IMR-90 (cell line): ENCODE measurements around the gene S100A2. TPM values are rescaled to one million over a fixed set of nuclear protein-coding genes. Genes with fewer than 3 reads are reported as not detected.

Source experiments
- ATAC-seq: fragments of 200-7000 bp; cut with Tn5 transposase; 2 replicates; pipeline ENCODE4 v1.9.1; 2020; ENCODE audit warnings: low read depth, mild to moderate bottlenecking, moderate library complexity
- BruUV-seq: library from RNA; stranded (reverse); fragments of 400-500 nt; replicated peaks from 2 replicates; lab custom pipeline; 2021; lab: Mats Ljungman, UMichigan
- CTCF ChIA-PET: fragments of 300-600 bp; formaldehyde crosslinking; extraction: SDS; loops from one replicate; lab custom pipeline; 2021; ENCODE audit warnings: antibody characterized with exemption; lab: Yijun Ruan, JAX
- POLR2A ChIA-PET: fragments of 300-600 bp; sonication (Branson Sonifier 250); formaldehyde crosslinking; loops from one replicate; lab custom pipeline; 2022; ENCODE audit warnings: antibody characterized with exemption; ENCODE audit not compliant: unreplicated experiment; lab: Charles Lee
- DNase-seq: peaks from one replicate; pipeline ENCODE4 v3.0.0; 2013
- H2AFZ ChIP-seq: replicated peaks from 2 replicates; pipeline ENCODE3; 2013; ENCODE audit warnings: low read length, mild to moderate bottlenecking; ENCODE audit not compliant: poor library complexity
- H2AK5ac ChIP-seq: 2 replicates; pipeline ENCODE4 v1.6.1; 2013; ENCODE audit warnings: low read depth, low read length, inconsistent platforms
- H2AK9ac ChIP-seq: replicated peaks from 2 replicates; pipeline ENCODE3; 2013; ENCODE audit warnings: mild to moderate bottlenecking, low read depth, low read length, moderate library complexity; ENCODE audit not compliant: poor library complexity
- H2BK120ac ChIP-seq: 2 replicates; pipeline ENCODE4 v1.6.1; 2013; ENCODE audit warnings: low read depth, low read length, inconsistent platforms
- H2BK15ac ChIP-seq: 3 replicates; pipeline ENCODE4 v1.6.1; 2013; ENCODE audit warnings: low read depth, low read length, inconsistent platforms
- H2BK20ac ChIP-seq: 2 replicates; pipeline ENCODE4 v1.6.1; 2013; ENCODE audit warnings: low read depth, mild to moderate bottlenecking, inconsistent platforms, low read length, moderate library complexity
- H2BK5ac ChIP-seq: 2 replicates; pipeline ENCODE4 v1.6.1; 2013; ENCODE audit warnings: mild to moderate bottlenecking, low read depth, low read length, inconsistent platforms; ENCODE audit not compliant: poor library complexity, severe bottlenecking
- H3K14ac ChIP-seq: replicated peaks from 2 replicates; pipeline ENCODE4 v1.6.1; 2013; ENCODE audit warnings: low read depth, low read length, inconsistent platforms
- H3K18ac ChIP-seq: 2 replicates; pipeline ENCODE4 v1.6.1; 2013; ENCODE audit warnings: low read depth, low read length, control low read depth
- H3K23ac ChIP-seq: 2 replicates; pipeline ENCODE4 v1.6.1; 2013; ENCODE audit warnings: low read depth, low read length, inconsistent platforms
- H3K27ac ChIP-seq: 2 replicates; pipeline ENCODE4 v1.5.1; 2013; ENCODE audit warnings: mild to moderate bottlenecking, control low read depth, low read length; ENCODE audit not compliant: insufficient read depth
- H3K27me3 ChIP-seq: 2 replicates; pipeline ENCODE4 v1.6.1; 2013; ENCODE audit warnings: low read length; ENCODE audit not compliant: control insufficient read depth, insufficient read depth
- H3K36me3 ChIP-seq: 2 replicates; pipeline ENCODE4 v1.6.1; 2013; ENCODE audit warnings: low read length, mixed read lengths; ENCODE audit not compliant: control insufficient read depth, insufficient read depth
- H3K4ac ChIP-seq: 2 replicates; pipeline ENCODE4 v1.6.1; 2013; ENCODE audit warnings: low read depth, low read length, inconsistent platforms
- H3K4me1 ChIP-seq: 2 replicates; pipeline ENCODE4 v1.6.1; 2013; ENCODE audit warnings: low read length, mixed read lengths; ENCODE audit not compliant: control insufficient read depth, insufficient read depth
- H3K4me2 ChIP-seq: 2 replicates; pipeline ENCODE4 v1.6.1; 2013; ENCODE audit warnings: low read depth, mild to moderate bottlenecking, control low read depth, low read length, moderate library complexity
- H3K4me3 ChIP-seq: 2 replicates; pipeline ENCODE4 v1.5.1; 2013; ENCODE audit warnings: low read depth, mild to moderate bottlenecking, control low read depth, low read length, moderate library complexity; ENCODE audit not compliant: insufficient read depth
- H3K56ac ChIP-seq: 2 replicates; pipeline ENCODE4 v1.6.1; 2013; ENCODE audit warnings: low read length, inconsistent platforms; ENCODE audit not compliant: insufficient read depth; ENCODE audit errors: extremely low read depth
- H3K79me1 ChIP-seq, 2 experiments: 2 replicates each; pipeline ENCODE4 v1.6.1; 2013; ENCODE audit warnings: low read length in 2 of 2, inconsistent platforms in 1 of 2, low read depth in 1 of 2
- H3K9ac ChIP-seq: 2 replicates; pipeline ENCODE4 v1.6.1; 2013; ENCODE audit warnings: low read depth, low read length, control low read depth
- H3K9me1 ChIP-seq: 2 replicates; pipeline ENCODE4 v1.6.1; 2013; ENCODE audit warnings: low read length, inconsistent platforms; ENCODE audit not compliant: insufficient read depth
- H3K9me3 ChIP-seq: 2 replicates; pipeline ENCODE4 v1.6.1; 2013; ENCODE audit warnings: low read length; ENCODE audit not compliant: control insufficient read depth, insufficient read depth
- H4K20me1 ChIP-seq: 2 replicates; pipeline ENCODE4 v1.6.1; 2013; ENCODE audit warnings: low read length, inconsistent platforms; ENCODE audit not compliant: insufficient read depth
- H4K5ac ChIP-seq: 2 replicates; pipeline ENCODE4 v1.6.1; 2013; ENCODE audit warnings: mild to moderate bottlenecking, low read depth, low read length, control low read depth
- H4K8ac ChIP-seq, 2 experiments: 2 replicates each; pipeline ENCODE4 v1.6.1; 2013; ENCODE audit warnings: low read depth in 2 of 2, low read length in 2 of 2, control low read depth in 1 of 2, inconsistent platforms in 1 of 2
- H4K91ac ChIP-seq: 2 replicates; pipeline ENCODE4 v1.6.1; 2013; ENCODE audit warnings: low read depth, low read length, inconsistent platforms; ENCODE audit not compliant: insufficient read depth
- CHD1 ChIP-seq: IDR thresholded peaks from 2 replicates; pipeline ENCODE4 v1.6.1; 2012; ENCODE audit warnings: low read depth, low read length, improper control_type of control experiment
- MXI1 ChIP-seq: IDR thresholded peaks from 2 replicates; pipeline ENCODE4 v1.6.1; 2012; ENCODE audit warnings: low read depth, mild to moderate bottlenecking, low read length, moderate library complexity, borderline replicate concordance
- POLR2A ChIP-seq: IDR thresholded peaks from 2 replicates; pipeline ENCODE4 v1.6.1; 2012; ENCODE audit warnings: mild to moderate bottlenecking, low read depth, low read length
- RAD21 ChIP-seq: IDR thresholded peaks from 2 replicates; pipeline ENCODE4 v1.6.1; 2012; ENCODE audit warnings: low read length, improper control_type of control experiment
- SMC3 ChIP-seq: fragments of 150-350 bp; IDR thresholded peaks from 2 replicates; pipeline ENCODE4 v1.6.1; 2016; ENCODE audit warnings: low read depth, mild to moderate bottlenecking, antibody characterized with exemption, low read length, moderate library complexity
- WGBS, 2 experiments: methylation state at CpG; one replicate each; pipeline versions ENCODE4 v1.1.5 to v1.1.7; 2013; ENCODE audit warnings: missing lambda C conversion rate in 2 of 2; ENCODE audit not compliant: insufficient read length in 1 of 2; ENCODE audit errors: extremely low coverage in 2 of 2; 5-methylcytosine and 5-hydroxymethylcytosine counted together
- dilution Hi-C: fragments of 300-500 bp; cut with HindIII; formaldehyde crosslinking; loops from one replicate; pipeline ENCODE4 v1.14.3; 2018; ENCODE audit warnings: low sequenced_read_pairs; ENCODE audit not compliant: unreplicated experiment
- in situ Hi-C: fragments of 300-500 bp; cut with MboI; formaldehyde crosslinking; loops from 3 replicates; pipeline ENCODE4 v1.14.3; 2019; ENCODE audit warnings: low sequenced_read_pairs, inconsistent platforms, mixed read lengths
- intact Hi-C: fragments of 100-400 bp; cut with micrococcal nuclease; formaldehyde crosslinking; loops from 2 replicates; pipeline ENCODE4 v1.10.0; 2022
- polyA plus RNA-seq, 3 experiments: library from polyadenylated mRNA; depleted of rRNA; stranded (reverse); fragments of >200 nt; gene quantifications; 2 replicates each; pipeline ENCODE4 v1.2.3, GENCODE V29; 2012; ENCODE audit warnings: low replicate concordance in 1 of 3
- total RNA-seq: library from RNA; depleted of rRNA; stranded (reverse); fragments of >200 nt; gene quantifications from 2 replicates; pipeline ENCODE4 v1.2.3, GENCODE V29; 2012
- TF ChIP-seq, protein P1 (sequence below): conservative IDR thresholded peaks from 2 replicates; pipeline ENCODE4 v1.5.1; 2012; ENCODE audit warnings: mild to moderate bottlenecking, low read depth, low read length, improper control_type of control experiment

S100A2 gene
- total and polyA plus RNA-seq, 2 of the 4 experiments (the other 2 are of a cell fraction) = 3.6 to 7.9 TPM

DNA sequence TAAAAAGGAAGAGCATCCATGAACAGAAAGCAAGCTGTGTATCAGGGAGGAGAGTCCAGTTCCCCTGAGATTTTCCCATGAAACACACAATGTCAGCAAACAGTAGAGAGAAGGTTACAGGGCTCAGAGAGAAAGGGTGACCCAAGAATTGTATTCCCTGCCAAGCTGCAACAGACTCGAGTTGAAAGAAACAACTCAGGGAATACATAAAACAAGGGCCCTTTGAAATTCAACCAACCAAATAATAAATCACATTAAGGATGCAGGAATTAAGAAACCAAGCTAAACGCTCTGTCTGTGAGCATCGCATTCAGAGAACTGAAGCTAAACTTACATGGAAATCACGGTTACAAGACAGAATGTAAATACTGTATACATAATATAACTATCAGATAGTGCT, 27.1 kb upstream of the S100A2 start:
- no TSS peak for BruUV-seq
- Histone ChIP-seq H2AK5ac (no peak overlapping the region), H3K14ac (0 out of 2 replicates have a peak overlapping the region, but pooled peaks have one; percentile 55), H2AK9ac (no peak overlapping the region), H3K23ac (no peak overlapping the region), H3K4me1 (0 out of 2 replicates have a peak, but pooled peaks cover 3% of the 10 kb centered on the region), H3K9ac (no peak overlapping the region; the same call in 1 of the 2 replicates), H3K56ac (no peak overlapping the region), H3K4me3 (no peak overlapping the region), H3K18ac (no peak overlapping the region), H3K27me3 (no peaks in the 10 kb centered on the region), H3K36me3 (no peaks in the 10 kb centered on the region), H3K4me2 (no peak overlapping the region; the same call in 1 of the 2 replicates), H2BK120ac (no peak overlapping the region), H4K5ac (no peak overlapping the region), H2AFZ (no peak overlapping the region), H2BK5ac (no peak overlapping the region), H4K20me1 (no peaks in the 10 kb centered on the region), H3K9me3 (no peaks in the 10 kb centered on the region), H4K8ac (no peak overlapping the region), H3K27ac (no peak overlapping the region), H2BK15ac (no peak overlapping the region), H2BK20ac (no peak overlapping the region), H3K79me1 (peaks cover 0 to 5% of the 10 kb centered on the region in 2 experiments; a peak in 2 of 4 replicates), H4K91ac (no peak overlapping the region), H3K4ac (no peak overlapping the region), H3K9me1 (no peaks in the 10 kb centered on the region; the same call in 1 of the 2 replicates)
- ChIA-PET CTCF (interaction anchor here (0.8 to 1.1 kb wide), 2 partner anchors 20 to 35 kb away, joined by 3 read pairs; partner anchors contain the start of gene S100A13), POLR2A (no interaction called here)
- TF ChIP-seq, protein P1, sequence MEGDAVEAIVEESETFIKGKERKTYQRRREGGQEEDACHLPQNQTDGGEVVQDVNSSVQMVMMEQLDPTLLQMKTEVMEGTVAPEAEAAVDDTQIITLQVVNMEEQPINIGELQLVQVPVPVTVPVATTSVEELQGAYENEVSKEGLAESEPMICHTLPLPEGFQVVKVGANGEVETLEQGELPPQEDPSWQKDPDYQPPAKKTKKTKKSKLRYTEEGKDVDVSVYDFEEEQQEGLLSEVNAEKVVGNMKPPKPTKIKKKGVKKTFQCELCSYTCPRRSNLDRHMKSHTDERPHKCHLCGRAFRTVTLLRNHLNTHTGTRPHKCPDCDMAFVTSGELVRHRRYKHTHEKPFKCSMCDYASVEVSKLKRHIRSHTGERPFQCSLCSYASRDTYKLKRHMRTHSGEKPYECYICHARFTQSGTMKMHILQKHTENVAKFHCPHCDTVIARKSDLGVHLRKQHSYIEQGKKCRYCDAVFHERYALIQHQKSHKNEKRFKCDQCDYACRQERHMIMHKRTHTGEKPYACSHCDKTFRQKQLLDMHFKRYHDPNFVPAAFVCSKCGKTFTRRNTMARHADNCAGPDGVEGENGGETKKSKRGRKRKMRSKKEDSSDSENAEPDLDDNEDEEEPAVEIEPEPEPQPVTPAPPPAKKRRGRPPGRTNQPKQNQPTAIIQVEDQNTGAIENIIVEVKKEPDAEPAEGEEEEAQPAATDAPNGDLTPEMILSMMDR = no peak
- no peak for TF ChIP-seq SMC3
- no peak for TF ChIP-seq CHD1
- TF ChIP-seq POLR2A = no peak
- TF ChIP-seq RAD21 = no peak
- no peak for TF ChIP-seq MXI1
- ATAC-seq = 0 out of 2 replicates have a peak, but pooled peaks have one; percentile 47
- in situ Hi-C loops (no loop called here), intact Hi-C loops (no loop called here), dilution Hi-C loops (no loop called here)
- DNase-seq = no peak
- 0% methylated on average over 1 of the region's 4 CpGs; no CpG with 5 or more reads in 1 of the 2 experiments for WGBS, 2 experiments
